ENCODE results near the gene MRPS27.

DNA sequence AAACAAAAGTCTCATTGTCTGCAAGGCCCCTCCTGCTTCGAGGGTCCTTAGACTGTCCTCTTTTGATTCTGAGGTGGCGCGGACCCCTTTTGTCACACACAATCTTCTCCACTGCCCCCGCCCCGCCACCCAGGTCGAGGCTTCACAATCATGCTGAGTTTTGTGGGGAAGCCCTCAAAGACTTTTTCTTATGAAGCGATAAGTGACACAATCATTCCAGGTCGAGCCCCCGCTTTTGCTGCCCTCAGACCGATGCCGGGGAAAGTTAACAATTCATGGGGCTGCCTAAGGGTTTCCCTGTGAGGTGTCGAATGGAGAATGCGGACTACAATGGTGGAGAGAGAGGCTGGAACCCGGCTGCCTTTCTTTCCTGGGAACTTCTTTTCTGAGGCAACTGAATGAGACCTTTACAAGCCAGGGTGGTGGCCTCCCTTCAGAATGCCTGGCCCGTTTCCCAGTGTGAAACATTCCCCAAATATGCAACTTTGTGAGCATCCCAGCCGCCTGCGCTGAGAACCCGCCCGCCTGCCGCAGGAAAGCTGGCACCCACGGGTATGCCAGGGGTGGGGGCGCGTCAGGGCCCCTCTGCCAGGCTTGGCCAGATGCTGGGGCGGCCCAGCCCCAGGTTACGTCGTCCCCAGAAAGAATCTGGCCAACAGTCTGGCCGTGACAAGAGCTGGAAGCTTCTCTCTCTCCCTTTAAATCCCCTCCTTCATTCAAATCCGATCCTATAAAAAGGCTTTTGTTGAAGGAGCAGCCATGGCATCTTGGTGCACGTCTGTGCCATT lies 140.8 kb downstream of the MRPS27 start:
- TF ChIP-seq, protein P1, sequence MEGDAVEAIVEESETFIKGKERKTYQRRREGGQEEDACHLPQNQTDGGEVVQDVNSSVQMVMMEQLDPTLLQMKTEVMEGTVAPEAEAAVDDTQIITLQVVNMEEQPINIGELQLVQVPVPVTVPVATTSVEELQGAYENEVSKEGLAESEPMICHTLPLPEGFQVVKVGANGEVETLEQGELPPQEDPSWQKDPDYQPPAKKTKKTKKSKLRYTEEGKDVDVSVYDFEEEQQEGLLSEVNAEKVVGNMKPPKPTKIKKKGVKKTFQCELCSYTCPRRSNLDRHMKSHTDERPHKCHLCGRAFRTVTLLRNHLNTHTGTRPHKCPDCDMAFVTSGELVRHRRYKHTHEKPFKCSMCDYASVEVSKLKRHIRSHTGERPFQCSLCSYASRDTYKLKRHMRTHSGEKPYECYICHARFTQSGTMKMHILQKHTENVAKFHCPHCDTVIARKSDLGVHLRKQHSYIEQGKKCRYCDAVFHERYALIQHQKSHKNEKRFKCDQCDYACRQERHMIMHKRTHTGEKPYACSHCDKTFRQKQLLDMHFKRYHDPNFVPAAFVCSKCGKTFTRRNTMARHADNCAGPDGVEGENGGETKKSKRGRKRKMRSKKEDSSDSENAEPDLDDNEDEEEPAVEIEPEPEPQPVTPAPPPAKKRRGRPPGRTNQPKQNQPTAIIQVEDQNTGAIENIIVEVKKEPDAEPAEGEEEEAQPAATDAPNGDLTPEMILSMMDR (IDR thresholded peaks at IDR 0.05), result no peak
- no peak for TF ChIP-seq ZFX (IDR thresholded peaks at IDR 0.05; ENCODE audit: borderline replicate concordance)

Measured in 22Rv1 (cell line).